NT2/D1 (cell line): ENCODE data around the gene STAG1.

Source experiments
- YY1 ChIP-seq: IDR thresholded peaks from 2 replicates; pipeline ENCODE4 v1.6.1; 2011; ENCODE audit not compliant: insufficient read length, insufficient read depth
- ZNF274 ChIP-seq: IDR thresholded peaks from 2 replicates; pipeline ENCODE4 v1.6.1; 2011; ENCODE audit warnings: mild to moderate bottlenecking, low read depth, low read length

GRCh38 chr3:136311968-136312367 lies 440.2 kb downstream of the STAG1 start:
- TF ChIP-seq ZNF274, result no peak
- no peak for TF ChIP-seq YY1
